ENCODE data around the gene RARB.

Gene RARB

DNA sequence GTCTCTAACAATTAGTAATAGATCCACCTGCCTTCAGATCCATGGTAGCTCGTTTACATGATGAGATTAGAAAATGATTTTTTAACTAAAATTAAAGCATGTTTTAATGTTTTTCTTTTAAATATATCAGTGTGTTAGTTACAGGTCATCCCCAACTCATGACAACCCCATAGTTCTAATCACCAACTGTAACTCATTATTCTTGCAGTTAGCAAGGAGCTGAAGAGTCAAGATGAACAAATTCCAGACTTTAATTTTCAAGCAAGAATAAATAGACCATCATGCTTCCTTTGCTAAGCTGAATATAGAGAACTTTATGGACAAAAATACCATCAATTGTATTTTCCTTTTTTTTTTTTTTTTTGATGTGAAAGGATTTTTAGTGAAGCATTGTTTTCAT, 135.5 kb downstream of the RARB start:
- H3K27ac ChIP-seq (ENCODE audit: extremely low read depth, low read depth, low read length), result no peak overlapping the region
- no peak overlapping the region for H3K4me3 ChIP-seq (ENCODE audit: low read depth, low read length)
- no peaks in the 10 kb centered on the region for H3K9me3 ChIP-seq (ENCODE audit: control insufficient read depth, insufficient read depth, low read depth, low read length)
- no peak for TF ChIP-seq PRDM6 (tag by site-specific recombination; IDR thresholded peaks at IDR 0.05)
- TF ChIP-seq FEZF1 (tag by site-specific recombination; IDR thresholded peaks at IDR 0.05), result no peak
- no peak for TF ChIP-seq ZNF266 (tag by site-specific recombination; IDR thresholded peaks at IDR 0.05; ENCODE audit: low read depth)
- no peak for TF ChIP-seq ZNF558 (tag by site-specific recombination; IDR thresholded peaks at IDR 0.05)
- TF ChIP-seq ZFHX2 (tag by site-specific recombination; conservative IDR thresholded peaks at IDR 0.05), result no peak
- no peak for TF ChIP-seq ZNF670 (tag by site-specific recombination; IDR thresholded peaks at IDR 0.05; ENCODE audit: low read depth)
- no peak for TF ChIP-seq SALL2 (tag by site-specific recombination; IDR thresholded peaks at IDR 0.05; ENCODE audit: borderline replicate concordance)
- TF ChIP-seq ZSCAN30 (tag by site-specific recombination; IDR thresholded peaks at IDR 0.05), result no peak
- TF ChIP-seq ZNF354C (tag by site-specific recombination; IDR thresholded peaks at IDR 0.05; ENCODE audit: borderline replicate concordance, low read depth), result no peak
- no peak for TF ChIP-seq BCL11A (tag by site-specific recombination; IDR thresholded peaks at IDR 0.05; ENCODE audit: low read depth)
- TF ChIP-seq ZNF707 (tag by site-specific recombination; IDR thresholded peaks at IDR 0.05), result no peak
- TF ChIP-seq ZBTB48 (tag by site-specific recombination; IDR thresholded peaks at IDR 0.05), result no peak
- TF ChIP-seq MYNN (tag by site-specific recombination; IDR thresholded peaks at IDR 0.05; ENCODE audit: borderline replicate concordance), result no peak
- no peak for TF ChIP-seq AEBP2 (tag by site-specific recombination; IDR thresholded peaks at IDR 0.05; ENCODE audit: borderline replicate concordance)
- TF ChIP-seq ZNF23 (tag by site-specific recombination; IDR thresholded peaks at IDR 0.05; ENCODE audit: borderline replicate concordance), result no peak
- TF ChIP-seq ZNF404 (tag by site-specific recombination; IDR thresholded peaks at IDR 0.05), result no peak
- no peak for TF ChIP-seq ZNF174 (tag by site-specific recombination; IDR thresholded peaks at IDR 0.05)
- TF ChIP-seq TRIM28 (IDR thresholded peaks at IDR 0.05; ENCODE audit: borderline replicate concordance, low read length), result no peak
- ChIA-PET POLR2A (no interaction called here), CTCF (no interaction called here)
- no peaks in the 10 kb centered on the region for H3K4me1 ChIP-seq (ENCODE audit: control insufficient read depth, insufficient read depth, low read length)
- no peaks in the 10 kb centered on the region for H3K36me3 ChIP-seq (ENCODE audit: control insufficient read depth in 2 of 2, insufficient read depth in 1 of 2, low read length in 2 of 2)

GRCh38 chr3:25564075-25564474, 136.0 kb downstream of the RARB start:
- H3K36me3 ChIP-seq (ENCODE audit: control insufficient read depth in 2 of 2, insufficient read depth in 1 of 2, low read length in 2 of 2), result no peaks in the 10 kb centered on the region
- no peaks in the 10 kb centered on the region for H3K9me3 ChIP-seq (ENCODE audit: control insufficient read depth, insufficient read depth, low read depth, low read length)
- ChIA-PET CTCF (no interaction called here), POLR2A (no interaction called here)
- H3K4me3 ChIP-seq (ENCODE audit: low read depth, low read length), result no peak overlapping the region
- H3K27ac ChIP-seq (ENCODE audit: extremely low read depth, low read depth, low read length), result no peak overlapping the region
- no peaks in the 10 kb centered on the region for H3K4me1 ChIP-seq (ENCODE audit: control insufficient read depth, insufficient read depth, low read length)
- TF ChIP-seq PRDM6 (tag by site-specific recombination; IDR thresholded peaks at IDR 0.05) (peak; percentile 57), ZNF211 (tag by site-specific recombination; IDR thresholded peaks at IDR 0.05; ENCODE audit: low read depth) (no peak), PRDM2 (tag by site-specific recombination; IDR thresholded peaks at IDR 0.05; ENCODE audit: borderline replicate concordance) (no peak), ZNF596 (tag by site-specific recombination; IDR thresholded peaks at IDR 0.05) (no peak), OSR2 (tag by site-specific recombination; IDR thresholded peaks at IDR 0.05) (peak; percentile 57; the same call in 1 of the 2 replicates), FEZF1 (tag by site-specific recombination; IDR thresholded peaks at IDR 0.05) (0 out of 2 replicates have a peak, but pooled peaks have one; percentile 24), ZNF335 (tag by site-specific recombination; conservative IDR thresholded peaks at IDR 0.05) (no peak)
